Transverse colon (tissue), 3 donors: ENCODE measurements around the gene RNF17.

Experiments
- CTCF ChIP-seq, 5 experiments: fragments of 200-600 bp in 3 of 5; fragments of 450-650 bp in 2 of 5; sonication (generic) in 3 of 5; IDR thresholded peaks; 1 replicate in 2 of 5; 2 replicates in 3 of 5; pipeline ENCODE4 v1.5.1; 2016 to 2017; ENCODE audit warnings: antibody characterized with exemption in 5 of 5, inconsistent platforms in 3 of 5, mild to moderate bottlenecking in 2 of 5, moderate library complexity in 1 of 5
- POLR2A ChIP-seq: fragments of 450-650 bp; IDR thresholded peaks from one replicate; pipeline ENCODE4 v1.6.1; 2016; ENCODE audit warnings: antibody characterized with exemption, mild to moderate bottlenecking, moderate library complexity

GRCh38 chr13:24742977-24743376 lies 21.0 kb upstream of the RNF17 start:
- TF ChIP-seq CTCF (IDR thresholded peaks at IDR 0.05) (no peak), POLR2A (no peak)
